Measurements from ENCODE around the gene CCDC33. TPM values are rescaled to one million over a fixed set of nuclear protein-coding genes. Genes with fewer than 3 reads are reported as not detected.

The CCDC33 gene
- total and polyA plus RNA-seq, 10 of the 15 experiments (the other 5 are each of a cell fraction or from before 2014, with no cell fraction given) = 0.57 to 5.8 (median 4.3) TPM

DNA sequence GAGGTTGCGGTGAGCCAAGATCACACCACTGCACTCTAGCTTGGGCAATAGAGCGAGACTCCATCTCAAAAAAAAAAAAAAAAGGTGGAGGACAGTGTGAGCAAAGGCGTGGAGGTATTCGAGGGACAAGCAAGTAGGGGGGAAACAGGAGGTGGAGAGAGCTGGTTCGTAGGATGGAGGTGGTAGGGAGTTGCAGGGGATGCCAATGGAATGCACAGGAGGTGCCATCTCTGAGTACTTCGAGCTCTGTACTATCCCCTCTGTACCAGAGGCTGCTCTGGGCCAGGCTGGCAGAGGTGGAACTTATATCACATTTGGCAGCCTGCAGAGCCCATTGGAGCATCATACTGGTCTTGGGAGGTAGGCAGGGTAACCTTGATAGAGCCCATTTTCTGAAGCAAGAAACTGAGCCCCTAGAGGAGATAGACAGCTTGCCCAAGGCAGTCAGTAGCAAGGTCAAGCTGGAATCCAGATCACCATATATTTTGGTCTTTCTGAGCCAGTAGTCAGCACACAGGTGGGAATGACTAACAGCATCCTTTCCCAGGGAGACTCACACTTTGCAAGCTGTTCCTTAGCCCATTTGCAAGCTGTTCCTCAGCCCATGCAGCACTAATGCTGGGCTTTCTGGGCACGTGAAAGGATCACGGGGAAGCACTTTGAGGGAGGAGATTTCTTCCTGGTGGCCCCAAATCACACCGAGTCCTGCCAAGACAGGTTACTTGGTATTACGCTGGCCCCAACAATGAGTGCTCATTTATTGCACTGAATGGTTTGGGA lies 9.2 kb upstream of the CCDC33 start:
- H4K20me1 ChIP-seq (ENCODE audit: control insufficient read depth, insufficient read depth) = no peaks in the 10 kb centered on the region
- ChIA-PET CTCF (no interaction called here), POLR2A (no interaction called here), RAD21 (ENCODE audit: unreplicated experiment) (no interaction called here), SMC1A (ENCODE audit: uncharacterized antibody, unreplicated experiment) (no interaction called here)
- ATAC-seq = no peak
- no peak overlapping the region for H3K4me3 ChIP-seq
- H3K4me1 ChIP-seq (ENCODE audit: control insufficient read depth, insufficient read depth, low read length) = no peaks in the 10 kb centered on the region
- H2AFZ ChIP-seq (ENCODE audit: control insufficient read depth, low read depth, low read length) = no peak overlapping the region
- H3K4me2 ChIP-seq (ENCODE audit: control insufficient read depth, insufficient read depth) = no peak overlapping the region
- FAIRE-seq = no peak
- in situ Hi-C loops (cut with MboI) (no loop called here), intact Hi-C loops (cut with micrococcal nuclease; ENCODE audit: unreplicated experiment) (no loop called here)
- H3K27ac ChIP-seq (ENCODE audit: control insufficient read depth, insufficient read depth) = no peak overlapping the region
- DNase-seq (ENCODE audit: low read depth, low spot score) = no peak
- H3K9ac ChIP-seq (ENCODE audit: control insufficient read depth, insufficient read depth, low read length) = no peak overlapping the region
- H3K27me3 ChIP-seq (replicated peaks in 1 of 2; ENCODE audit: control insufficient read depth in 2 of 2, insufficient read depth in 2 of 2, low read length in 1 of 2) = peaks cover 3 to 6% of the 10 kb centered on the region in 2 experiments
- WGBS (ENCODE audit: insufficient coverage, insufficient replicate concordance, low lambda C conversion rate, missing lambda C conversion rate) = 19% methylated on average over 7 of the region's 10 CpGs
- no peaks in the 10 kb centered on the region for H3K9me3 ChIP-seq (replicated peaks; ENCODE audit: control insufficient read depth, insufficient read depth, low read length)
- H3K79me2 ChIP-seq (ENCODE audit: control insufficient read depth, insufficient read depth, low read length) = no peaks in the 10 kb centered on the region
- no TSS peak for BruUV-seq (replicated peaks)
- no peaks in the 10 kb centered on the region for H3K36me3 ChIP-seq (ENCODE audit: control insufficient read depth in 2 of 2, insufficient read depth in 2 of 2, low read length in 1 of 2)
- TF ChIP-seq HCFC1 (IDR thresholded peaks at IDR 0.05; ENCODE audit: low read length) (no peak), PML (IDR thresholded peaks at IDR 0.05; ENCODE audit: low read length) (no peak), HDGF (IDR thresholded peaks at IDR 0.05) (no peak), BRCA1 (IDR thresholded peaks at IDR 0.05; ENCODE audit: low read depth, low read length) (no peak), SRF (IDR thresholded peaks at IDR 0.05; ENCODE audit: low read depth in 2 of 2, low read length in 2 of 2) (no peak), RCOR1 (conservative IDR thresholded peaks at IDR 0.05; ENCODE audit: low read depth, low read length) (no peak), KLF5 (IDR thresholded peaks at IDR 0.05; ENCODE audit: partially characterized antibody) (no peak), RAD21 (IDR thresholded peaks at IDR 0.05; ENCODE audit: insufficient read depth, low read depth, low read length) (no peak)
- TF ChIP-seq, protein P1, sequence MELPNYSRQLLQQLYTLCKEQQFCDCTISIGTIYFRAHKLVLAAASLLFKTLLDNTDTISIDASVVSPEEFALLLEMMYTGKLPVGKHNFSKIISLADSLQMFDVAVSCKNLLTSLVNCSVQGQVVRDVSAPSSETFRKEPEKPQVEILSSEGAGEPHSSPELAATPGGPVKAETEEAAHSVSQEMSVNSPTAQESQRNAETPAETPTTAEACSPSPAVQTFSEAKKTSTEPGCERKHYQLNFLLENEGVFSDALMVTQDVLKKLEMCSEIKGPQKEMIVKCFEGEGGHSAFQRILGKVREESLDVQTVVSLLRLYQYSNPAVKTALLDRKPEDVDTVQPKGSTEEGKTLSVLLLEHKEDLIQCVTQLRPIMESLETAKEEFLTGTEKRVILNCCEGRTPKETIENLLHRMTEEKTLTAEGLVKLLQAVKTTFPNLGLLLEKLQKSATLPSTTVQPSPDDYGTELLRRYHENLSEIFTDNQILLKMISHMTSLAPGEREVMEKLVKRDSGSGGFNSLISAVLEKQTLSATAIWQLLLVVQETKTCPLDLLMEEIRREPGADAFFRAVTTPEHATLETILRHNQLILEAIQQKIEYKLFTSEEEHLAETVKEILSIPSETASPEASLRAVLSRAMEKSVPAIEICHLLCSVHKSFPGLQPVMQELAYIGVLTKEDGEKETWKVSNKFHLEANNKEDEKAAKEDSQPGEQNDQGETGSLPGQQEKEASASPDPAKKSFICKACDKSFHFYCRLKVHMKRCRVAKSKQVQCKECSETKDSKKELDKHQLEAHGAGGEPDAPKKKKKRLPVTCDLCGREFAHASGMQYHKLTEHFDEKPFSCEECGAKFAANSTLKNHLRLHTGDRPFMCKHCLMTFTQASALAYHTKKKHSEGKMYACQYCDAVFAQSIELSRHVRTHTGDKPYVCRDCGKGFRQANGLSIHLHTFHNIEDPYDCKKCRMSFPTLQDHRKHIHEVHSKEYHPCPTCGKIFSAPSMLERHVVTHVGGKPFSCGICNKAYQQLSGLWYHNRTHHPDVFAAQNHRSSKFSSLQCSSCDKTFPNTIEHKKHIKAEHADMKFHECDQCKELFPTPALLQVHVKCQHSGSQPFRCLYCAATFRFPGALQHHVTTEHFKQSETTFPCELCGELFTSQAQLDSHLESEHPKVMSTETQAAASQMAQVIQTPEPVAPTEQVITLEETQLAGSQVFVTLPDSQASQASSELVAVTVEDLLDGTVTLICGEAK (IDR thresholded peaks at IDR 0.05; ENCODE audit: borderline replicate concordance) = no peak
- TF ChIP-seq, protein P2, sequence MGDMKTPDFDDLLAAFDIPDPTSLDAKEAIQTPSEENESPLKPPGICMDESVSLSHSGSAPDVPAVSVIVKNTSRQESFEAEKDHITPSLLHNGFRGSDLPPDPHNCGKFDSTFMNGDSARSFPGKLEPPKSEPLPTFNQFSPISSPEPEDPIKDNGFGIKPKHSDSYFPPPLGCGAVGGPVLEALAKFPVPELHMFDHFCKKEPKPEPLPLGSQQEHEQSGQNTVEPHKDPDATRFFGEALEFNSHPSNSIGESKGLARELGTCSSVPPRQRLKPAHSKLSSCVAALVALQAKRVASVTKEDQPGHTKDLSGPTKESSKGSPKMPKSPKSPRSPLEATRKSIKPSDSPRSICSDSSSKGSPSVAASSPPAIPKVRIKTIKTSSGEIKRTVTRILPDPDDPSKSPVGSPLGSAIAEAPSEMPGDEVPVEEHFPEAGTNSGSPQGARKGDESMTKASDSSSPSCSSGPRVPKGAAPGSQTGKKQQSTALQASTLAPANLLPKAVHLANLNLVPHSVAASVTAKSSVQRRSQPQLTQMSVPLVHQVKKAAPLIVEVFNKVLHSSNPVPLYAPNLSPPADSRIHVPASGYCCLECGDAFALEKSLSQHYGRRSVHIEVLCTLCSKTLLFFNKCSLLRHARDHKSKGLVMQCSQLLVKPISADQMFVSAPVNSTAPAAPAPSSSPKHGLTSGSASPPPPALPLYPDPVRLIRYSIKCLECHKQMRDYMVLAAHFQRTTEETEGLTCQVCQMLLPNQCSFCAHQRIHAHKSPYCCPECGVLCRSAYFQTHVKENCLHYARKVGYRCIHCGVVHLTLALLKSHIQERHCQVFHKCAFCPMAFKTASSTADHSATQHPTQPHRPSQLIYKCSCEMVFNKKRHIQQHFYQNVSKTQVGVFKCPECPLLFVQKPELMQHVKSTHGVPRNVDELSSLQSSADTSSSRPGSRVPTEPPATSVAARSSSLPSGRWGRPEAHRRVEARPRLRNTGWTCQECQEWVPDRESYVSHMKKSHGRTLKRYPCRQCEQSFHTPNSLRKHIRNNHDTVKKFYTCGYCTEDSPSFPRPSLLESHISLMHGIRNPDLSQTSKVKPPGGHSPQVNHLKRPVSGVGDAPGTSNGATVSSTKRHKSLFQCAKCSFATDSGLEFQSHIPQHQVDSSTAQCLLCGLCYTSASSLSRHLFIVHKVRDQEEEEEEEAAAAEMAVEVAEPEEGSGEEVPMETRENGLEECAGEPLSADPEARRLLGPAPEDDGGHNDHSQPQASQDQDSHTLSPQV (IDR thresholded peaks at IDR 0.05) = no peak
- TF ChIP-seq, protein P3, sequence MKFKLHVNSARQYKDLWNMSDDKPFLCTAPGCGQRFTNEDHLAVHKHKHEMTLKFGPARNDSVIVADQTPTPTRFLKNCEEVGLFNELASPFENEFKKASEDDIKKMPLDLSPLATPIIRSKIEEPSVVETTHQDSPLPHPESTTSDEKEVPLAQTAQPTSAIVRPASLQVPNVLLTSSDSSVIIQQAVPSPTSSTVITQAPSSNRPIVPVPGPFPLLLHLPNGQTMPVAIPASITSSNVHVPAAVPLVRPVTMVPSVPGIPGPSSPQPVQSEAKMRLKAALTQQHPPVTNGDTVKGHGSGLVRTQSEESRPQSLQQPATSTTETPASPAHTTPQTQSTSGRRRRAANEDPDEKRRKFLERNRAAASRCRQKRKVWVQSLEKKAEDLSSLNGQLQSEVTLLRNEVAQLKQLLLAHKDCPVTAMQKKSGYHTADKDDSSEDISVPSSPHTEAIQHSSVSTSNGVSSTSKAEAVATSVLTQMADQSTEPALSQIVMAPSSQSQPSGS (IDR thresholded peaks at IDR 0.05; ENCODE audit: low read length) = no peak
- TF ChIP-seq, protein P4, sequence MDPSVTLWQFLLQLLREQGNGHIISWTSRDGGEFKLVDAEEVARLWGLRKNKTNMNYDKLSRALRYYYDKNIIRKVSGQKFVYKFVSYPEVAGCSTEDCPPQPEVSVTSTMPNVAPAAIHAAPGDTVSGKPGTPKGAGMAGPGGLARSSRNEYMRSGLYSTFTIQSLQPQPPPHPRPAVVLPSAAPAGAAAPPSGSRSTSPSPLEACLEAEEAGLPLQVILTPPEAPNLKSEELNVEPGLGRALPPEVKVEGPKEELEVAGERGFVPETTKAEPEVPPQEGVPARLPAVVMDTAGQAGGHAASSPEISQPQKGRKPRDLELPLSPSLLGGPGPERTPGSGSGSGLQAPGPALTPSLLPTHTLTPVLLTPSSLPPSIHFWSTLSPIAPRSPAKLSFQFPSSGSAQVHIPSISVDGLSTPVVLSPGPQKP (IDR thresholded peaks at IDR 0.05; ENCODE audit: low read depth, low read length) = no peak

All from GM12878 (cell line).